CD4-positive, alpha-beta T cell treated with Interleukin-15 for 4 hours (primary cell): ENCODE results near the gene PCYT2.

ENCODE experiments used
- DNase-seq: peaks from one replicate; pipeline ENCODE4 v3.0.0-alpha.2; 2020; ENCODE audit warnings: low spot score

PCYT2 gene

GRCh38 chr17:81851423-81851822 is 59.8 kb downstream of the PCYT2 start:
- no peak for DNase-seq
